ENCODE data around the gene ZNF485. TPM values are rescaled to one million over a fixed set of nuclear protein-coding genes. Genes with fewer than 3 reads are reported as not detected.

ZNF485 gene
- polyA plus RNA-seq, 3 donors: 0.19 to 0.79 (median 0.27) TPM

GRCh38 chr10:43605850-43606322, 352 bp upstream of the ZNF485 start:
- Histone ChIP-seq H3K9me3 (replicated peaks in 1 of 2; ENCODE audit: control insufficient read depth in 1 of 2, insufficient read depth in 1 of 2, low read length in 2 of 2) (peaks cover 0 to 7% of the 10 kb centered on the region in 2 donors), H3K79me2 (ENCODE audit: insufficient read depth, low read length) (no peaks in the 10 kb centered on the region), H3K36me3 (replicated peaks in 1 of 2; ENCODE audit: control insufficient read depth in 1 of 2, insufficient read depth in 2 of 2, low read length in 2 of 2) (peaks cover 0 to 3% of the 10 kb centered on the region in 2 donors), H3K4me1 (ENCODE audit: control insufficient read depth in 1 of 2, insufficient read depth in 2 of 2, low read length in 2 of 2) (peaks cover 11 to 16% of the 10 kb centered on the region in 2 donors), H2AFZ (ENCODE audit: insufficient read depth, low read depth, low read length, poor library complexity, severe bottlenecking) (peak overlapping the region; percentile 90), H4K20me1 (ENCODE audit: insufficient read depth, low read length) (no peaks in the 10 kb centered on the region), H3K4me2 (replicated peaks; ENCODE audit: extremely low read depth, low read length, poor library complexity, severe bottlenecking) (peak overlapping the region; percentile 92), H3K9ac (ENCODE audit: insufficient read depth, low read length, poor library complexity, severe bottlenecking) (peak overlapping the region; percentile 77), H3K27ac (ENCODE audit: low read depth in 1 of 2, low read length in 2 of 2) (peak overlapping the region in 1 of 2 donors; percentile 71), H3K27me3 (ENCODE audit: control insufficient read depth in 2 of 2, insufficient read depth in 2 of 2, low read length in 2 of 2) (no peaks in the 10 kb centered on the region), H3K4me3 (replicated peaks in 1 of 3; ENCODE audit: low read depth in 2 of 3, low read length in 3 of 3) (peak overlapping the region; percentile 67 to 85 (median 84))
- Mint-ChIP-seq H3K27ac (peak overlapping the region in 2 of 7 donors; percentile 49 to 68), H3K36me3 (peaks cover 22 to 23% of the 10 kb centered on the region in 2 donors), H3K4me1 (peaks cover 13% of the 10 kb centered on the region), H3K27me3 (ENCODE audit: low read depth in 3 of 3) (peaks cover 2 to 5% (median 4%) of the 10 kb centered on the region in 3 donors), H3K9me3 (peaks cover 10 to 22% (median 14%) of the 10 kb centered on the region in 7 donors), H3K4me3 (peak overlapping the region; percentile 85 to 86)
- WGBS (ENCODE audit: insufficient coverage): 63% methylated on average over 11 of the region's 12 CpGs
- intact Hi-C loops (cut with micrococcal nuclease): no loop called here
- DNase-seq: no peak
- TF ChIP-seq, protein P1, sequence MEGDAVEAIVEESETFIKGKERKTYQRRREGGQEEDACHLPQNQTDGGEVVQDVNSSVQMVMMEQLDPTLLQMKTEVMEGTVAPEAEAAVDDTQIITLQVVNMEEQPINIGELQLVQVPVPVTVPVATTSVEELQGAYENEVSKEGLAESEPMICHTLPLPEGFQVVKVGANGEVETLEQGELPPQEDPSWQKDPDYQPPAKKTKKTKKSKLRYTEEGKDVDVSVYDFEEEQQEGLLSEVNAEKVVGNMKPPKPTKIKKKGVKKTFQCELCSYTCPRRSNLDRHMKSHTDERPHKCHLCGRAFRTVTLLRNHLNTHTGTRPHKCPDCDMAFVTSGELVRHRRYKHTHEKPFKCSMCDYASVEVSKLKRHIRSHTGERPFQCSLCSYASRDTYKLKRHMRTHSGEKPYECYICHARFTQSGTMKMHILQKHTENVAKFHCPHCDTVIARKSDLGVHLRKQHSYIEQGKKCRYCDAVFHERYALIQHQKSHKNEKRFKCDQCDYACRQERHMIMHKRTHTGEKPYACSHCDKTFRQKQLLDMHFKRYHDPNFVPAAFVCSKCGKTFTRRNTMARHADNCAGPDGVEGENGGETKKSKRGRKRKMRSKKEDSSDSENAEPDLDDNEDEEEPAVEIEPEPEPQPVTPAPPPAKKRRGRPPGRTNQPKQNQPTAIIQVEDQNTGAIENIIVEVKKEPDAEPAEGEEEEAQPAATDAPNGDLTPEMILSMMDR (IDR thresholded peaks at IDR 0.05): no peak

DNA sequence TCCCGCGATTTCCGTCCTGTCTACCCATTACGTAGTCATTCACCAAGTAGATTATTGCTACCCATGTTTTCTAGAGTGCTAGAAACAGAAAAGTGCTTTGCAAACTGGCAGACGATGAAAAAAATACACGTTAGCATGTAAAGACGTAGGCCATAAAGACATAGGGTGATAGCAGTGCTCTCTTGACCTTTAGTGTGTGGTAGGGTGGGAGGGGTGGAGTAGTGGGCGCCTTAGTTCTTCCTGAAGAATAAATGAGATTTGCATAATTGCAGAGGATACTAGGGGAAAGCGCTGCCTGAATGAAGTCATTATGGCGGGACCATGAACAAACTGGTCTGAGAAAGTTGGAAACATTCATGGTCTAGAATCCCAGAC, 948 bp downstream of the ZNF485 start:
- TF ChIP-seq, protein P1 (IDR thresholded peaks at IDR 0.05): no peak
- H3K4me2 ChIP-seq (replicated peaks; ENCODE audit: extremely low read depth, low read length, poor library complexity, severe bottlenecking): peak overlapping the region; percentile 92
- H4K20me1 ChIP-seq (ENCODE audit: insufficient read depth, low read length): no peaks in the 10 kb centered on the region
- H3K9me3 ChIP-seq (replicated peaks in 1 of 2; ENCODE audit: control insufficient read depth in 1 of 2, insufficient read depth in 1 of 2, low read length in 2 of 2): peaks cover 0 to 4% of the 10 kb centered on the region in 2 donors
- DNase-seq: no peak
- H3K79me2 ChIP-seq (ENCODE audit: insufficient read depth, low read length): no peaks in the 10 kb centered on the region
- no peaks in the 10 kb centered on the region for H3K27me3 ChIP-seq (ENCODE audit: control insufficient read depth in 2 of 2, insufficient read depth in 2 of 2, low read length in 2 of 2)
- peak overlapping the region in 1 of 3 experiments; percentile 85 for H3K4me3 ChIP-seq (replicated peaks in 1 of 3; ENCODE audit: low read depth in 2 of 3, low read length in 3 of 3)
- H2AFZ ChIP-seq (ENCODE audit: insufficient read depth, low read depth, low read length, poor library complexity, severe bottlenecking): peak overlapping the region; percentile 90
- H3K27ac ChIP-seq (ENCODE audit: low read depth in 1 of 2, low read length in 2 of 2): no peak overlapping the region
- intact Hi-C loops (cut with micrococcal nuclease): no loop called here
- Mint-ChIP-seq H3K4me3 (peak overlapping the region; percentile 85 to 86), H3K4me1 (peaks cover 13% of the 10 kb centered on the region), H3K9me3 (peaks cover 4 to 17% (median 8%) of the 10 kb centered on the region in 7 donors), H3K27ac (peak overlapping the region in 2 of 7 donors; percentile 7 to 15), H3K27me3 (ENCODE audit: low read depth in 3 of 3) (peaks cover 2 to 5% (median 4%) of the 10 kb centered on the region in 3 donors), H3K36me3 (peaks cover 22 to 27% of the 10 kb centered on the region in 2 donors)
- H3K36me3 ChIP-seq (replicated peaks in 1 of 2; ENCODE audit: control insufficient read depth in 1 of 2, insufficient read depth in 2 of 2, low read length in 2 of 2): peaks cover 2 to 7% of the 10 kb centered on the region in 2 donors
- H3K9ac ChIP-seq (ENCODE audit: insufficient read depth, low read length, poor library complexity, severe bottlenecking): peak overlapping the region; percentile 77
- H3K4me1 ChIP-seq (ENCODE audit: control insufficient read depth in 1 of 2, insufficient read depth in 2 of 2, low read length in 2 of 2): peaks cover 11 to 16% of the 10 kb centered on the region in 2 donors
- 92% methylated on average over 6 of the region's 10 CpGs for WGBS (ENCODE audit: insufficient coverage)

All from CD14-positive monocyte (primary cell).